NOMO-1 (cell line): ENCODE results near the gene MC1R.
"Not testable (repeated sequence)": the region's sequence is repeated elsewhere in the genome, so short reads cannot be mapped to it uniquely, and the experiment has no call there.

Experiments used
- DNase-seq, 2 experiments: peaks; one replicate each; lab custom pipeline; 2025; ENCODE audit not compliant: unreplicated experiment in 2 of 2; lab: John Stamatoyannopoulos, UW

Gene MC1R

DNA sequence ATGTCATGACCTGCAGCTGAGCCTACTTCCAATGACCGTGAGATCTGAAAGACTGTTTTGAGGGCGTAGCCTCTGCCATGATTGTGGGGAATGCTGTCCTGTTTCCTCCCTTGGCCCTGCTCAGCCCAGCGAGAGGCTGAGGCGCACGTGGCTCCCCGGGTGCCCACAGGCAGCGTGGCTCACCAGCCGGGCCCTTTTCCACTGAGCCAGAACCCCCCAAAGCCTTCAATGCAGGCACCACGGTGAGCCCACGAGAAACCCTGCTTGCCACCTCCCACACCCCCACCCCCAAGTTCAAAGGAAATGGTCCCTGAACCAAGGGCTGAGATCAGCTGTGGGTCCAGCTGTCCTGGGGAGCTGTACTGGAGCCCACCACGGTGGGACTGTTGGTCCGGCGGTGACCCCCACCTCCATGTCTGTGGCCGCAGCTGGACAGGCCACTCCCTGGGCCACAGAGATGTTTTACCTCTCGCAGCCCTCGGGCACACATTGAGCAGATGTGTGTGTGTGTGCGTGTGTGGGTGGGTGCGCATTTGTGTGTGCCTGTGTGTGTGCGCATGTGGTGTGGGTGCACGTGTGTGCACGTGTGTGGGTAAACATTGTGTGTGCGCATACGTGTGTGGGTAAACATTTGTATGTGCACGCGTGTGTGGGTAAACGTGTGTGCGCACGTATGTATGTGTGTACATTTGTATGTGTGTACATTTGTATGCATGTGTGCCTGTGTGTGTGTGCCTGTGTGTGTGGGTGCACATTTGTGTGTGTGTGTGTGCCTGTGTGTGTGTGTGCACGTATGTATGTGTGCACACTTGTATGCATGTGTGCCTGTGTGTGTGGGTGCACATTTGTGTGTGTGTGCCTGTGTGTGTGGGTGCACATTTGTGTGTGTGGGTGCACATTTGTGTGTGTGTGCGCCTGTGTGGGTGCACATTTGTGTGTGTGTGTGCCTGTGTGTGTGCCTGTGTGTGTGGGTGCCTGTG, 5.0 kb upstream of the MC1R start:
- no peak for DNase-seq

DNA sequence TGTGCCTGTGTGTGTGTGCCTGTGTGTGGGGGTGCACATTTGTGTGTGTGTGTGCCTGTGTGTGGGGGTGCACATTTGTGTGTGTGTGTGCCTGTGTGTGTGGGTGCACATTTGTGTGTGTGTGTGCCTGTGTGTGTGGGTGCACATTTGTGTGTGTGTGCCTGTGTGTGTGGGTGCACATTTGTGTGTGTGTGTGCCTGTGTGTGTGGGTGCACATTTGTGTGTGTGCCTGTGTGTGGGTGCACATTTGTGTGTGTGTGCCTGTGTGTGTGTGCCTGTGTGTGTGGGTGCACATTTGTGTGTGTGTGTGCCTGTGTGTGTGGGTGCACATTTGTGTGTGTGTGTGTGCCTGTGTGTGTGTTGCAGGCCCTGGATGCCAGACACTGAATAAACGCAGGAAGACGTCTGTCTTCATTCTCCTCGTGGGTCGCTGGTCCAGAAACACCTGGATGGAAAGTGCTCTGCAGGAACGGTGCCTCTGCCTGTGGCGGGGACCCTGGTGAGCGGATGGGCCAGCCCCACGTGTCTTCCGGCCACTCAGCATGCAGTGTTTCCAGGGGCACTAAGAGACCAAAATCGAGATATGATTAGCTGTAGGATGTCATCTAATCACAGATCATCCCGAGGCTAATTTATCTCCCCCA, 3.9 kb upstream of the MC1R start:
- not testable (repeated sequence) for DNase-seq

DNA sequence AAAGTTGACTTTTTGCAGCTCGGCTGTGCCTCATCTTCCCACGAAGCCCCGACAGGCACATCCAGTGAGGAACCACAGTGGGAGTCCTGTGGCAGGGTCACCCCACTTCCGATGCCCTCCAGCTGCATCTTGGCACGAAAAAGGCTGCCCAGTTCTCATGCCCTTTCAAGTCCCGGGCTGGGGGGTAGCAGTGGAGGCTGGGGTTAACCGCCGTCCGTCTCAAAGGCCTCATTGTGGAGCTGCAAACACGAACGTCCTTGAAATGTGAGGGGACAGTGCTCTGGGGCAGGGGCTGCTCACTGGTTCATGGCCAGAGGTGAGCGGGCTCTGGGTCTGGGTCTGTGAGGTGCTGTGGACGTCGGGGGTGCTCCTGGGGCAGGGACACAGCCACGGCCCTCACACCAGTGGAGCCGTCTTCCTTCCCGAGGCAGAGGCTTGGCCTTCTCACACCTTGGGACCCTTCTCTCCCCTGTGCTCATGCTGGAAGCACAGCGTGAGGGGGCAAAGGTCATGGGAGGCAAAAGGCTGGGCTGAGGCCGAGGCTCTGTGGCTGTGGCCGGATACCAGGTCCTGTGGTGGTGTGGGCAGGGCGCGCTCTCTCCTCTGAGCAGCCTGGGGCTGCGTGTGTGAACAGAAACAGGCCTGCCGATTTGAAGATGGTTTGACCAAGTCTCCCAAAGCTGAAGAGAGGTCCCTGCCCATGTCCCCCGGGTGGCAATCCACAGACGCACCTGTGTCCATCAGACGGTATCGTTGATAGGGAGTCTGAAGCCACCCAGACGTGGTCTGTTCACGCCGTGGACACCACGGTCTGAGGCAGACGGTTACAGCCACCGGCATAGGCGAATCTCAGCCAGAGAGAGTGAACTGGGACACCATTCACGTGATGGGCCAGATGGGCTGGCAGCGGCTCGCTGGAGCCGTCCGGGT, 3.1 kb upstream of the MC1R start:
- DNase-seq: no peak

DNA sequence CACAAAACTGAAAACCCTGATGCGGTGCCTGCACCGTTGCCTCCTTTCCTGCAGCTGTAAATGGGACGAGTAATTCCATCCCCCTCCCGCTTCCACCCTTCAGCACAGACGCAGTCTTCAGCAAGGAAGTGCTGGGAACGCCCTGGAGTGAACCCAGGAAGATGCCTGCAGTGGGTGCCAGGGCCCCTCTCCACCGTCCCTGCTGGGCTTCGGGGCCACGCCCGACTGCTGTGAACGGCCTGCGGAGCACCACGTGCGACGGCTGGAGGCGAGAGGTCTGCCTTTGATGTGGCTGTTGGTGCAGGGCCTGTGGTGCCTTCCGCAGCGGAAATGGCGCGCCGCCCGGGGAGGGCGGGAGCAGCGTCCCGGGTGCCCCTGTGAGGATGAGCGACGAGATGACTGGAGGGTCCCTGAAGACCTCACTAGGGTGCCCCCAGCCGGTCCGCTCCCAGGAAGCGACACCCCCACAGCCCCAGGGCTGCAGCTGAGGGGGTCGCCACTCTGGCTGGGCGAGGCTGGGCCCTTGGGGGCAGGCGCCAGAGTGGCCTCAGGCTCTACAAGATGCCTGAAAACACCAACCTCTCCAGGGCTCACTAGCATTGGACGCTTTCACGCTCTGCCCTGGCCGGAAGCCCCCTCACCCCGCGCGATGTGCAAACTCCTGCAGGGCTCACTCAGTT, 749 bp upstream of the MC1R start:
- DNase-seq: peak; percentile 76 to 86

DNA sequence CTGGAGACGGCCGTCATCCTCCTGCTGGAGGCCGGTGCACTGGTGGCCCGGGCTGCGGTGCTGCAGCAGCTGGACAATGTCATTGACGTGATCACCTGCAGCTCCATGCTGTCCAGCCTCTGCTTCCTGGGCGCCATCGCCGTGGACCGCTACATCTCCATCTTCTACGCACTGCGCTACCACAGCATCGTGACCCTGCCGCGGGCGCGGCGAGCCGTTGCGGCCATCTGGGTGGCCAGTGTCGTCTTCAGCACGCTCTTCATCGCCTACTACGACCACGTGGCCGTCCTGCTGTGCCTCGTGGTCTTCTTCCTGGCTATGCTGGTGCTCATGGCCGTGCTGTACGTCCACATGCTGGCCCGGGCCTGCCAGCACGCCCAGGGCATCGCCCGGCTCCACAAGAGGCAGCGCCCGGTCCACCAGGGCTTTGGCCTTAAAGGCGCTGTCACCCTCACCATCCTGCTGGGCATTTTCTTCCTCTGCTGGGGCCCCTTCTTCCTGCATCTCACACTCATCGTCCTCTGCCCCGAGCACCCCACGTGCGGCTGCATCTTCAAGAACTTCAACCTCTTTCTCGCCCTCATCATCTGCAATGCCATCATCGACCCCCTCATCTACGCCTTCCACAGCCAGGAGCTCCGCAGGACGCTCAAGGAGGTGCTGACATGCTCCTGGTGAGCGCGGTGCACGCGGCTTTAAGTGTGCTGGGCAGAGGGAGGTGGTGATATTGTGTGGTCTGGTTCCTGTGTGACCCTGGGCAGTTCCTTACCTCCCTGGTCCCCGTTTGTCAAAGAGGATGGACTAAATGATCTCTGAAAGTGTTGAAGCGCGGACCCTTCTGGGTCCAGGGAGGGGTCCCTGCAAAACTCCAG, 1.1 kb downstream of the MC1R start:
- DNase-seq: no peak

DNA sequence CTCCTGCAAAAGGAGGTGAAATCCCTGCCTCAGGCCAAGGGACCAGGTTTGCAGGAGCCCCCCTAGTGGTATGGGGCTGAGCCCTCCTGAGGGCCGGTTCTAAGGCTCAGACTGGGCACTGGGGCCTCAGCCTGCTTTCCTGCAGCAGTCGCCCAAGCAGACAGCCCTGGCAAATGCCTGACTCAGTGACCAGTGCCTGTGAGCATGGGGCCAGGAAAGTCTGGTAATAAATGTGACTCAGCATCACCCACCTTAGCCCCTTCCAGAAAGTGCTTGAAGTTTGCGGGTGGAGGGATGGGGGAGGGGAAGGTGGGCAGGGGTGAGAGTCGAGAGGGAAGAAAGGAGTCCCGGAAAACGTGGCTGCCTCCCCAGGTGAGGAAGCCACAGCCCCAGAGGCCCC, 2.1 kb downstream of the MC1R start:
- DNase-seq: no peak

DNA sequence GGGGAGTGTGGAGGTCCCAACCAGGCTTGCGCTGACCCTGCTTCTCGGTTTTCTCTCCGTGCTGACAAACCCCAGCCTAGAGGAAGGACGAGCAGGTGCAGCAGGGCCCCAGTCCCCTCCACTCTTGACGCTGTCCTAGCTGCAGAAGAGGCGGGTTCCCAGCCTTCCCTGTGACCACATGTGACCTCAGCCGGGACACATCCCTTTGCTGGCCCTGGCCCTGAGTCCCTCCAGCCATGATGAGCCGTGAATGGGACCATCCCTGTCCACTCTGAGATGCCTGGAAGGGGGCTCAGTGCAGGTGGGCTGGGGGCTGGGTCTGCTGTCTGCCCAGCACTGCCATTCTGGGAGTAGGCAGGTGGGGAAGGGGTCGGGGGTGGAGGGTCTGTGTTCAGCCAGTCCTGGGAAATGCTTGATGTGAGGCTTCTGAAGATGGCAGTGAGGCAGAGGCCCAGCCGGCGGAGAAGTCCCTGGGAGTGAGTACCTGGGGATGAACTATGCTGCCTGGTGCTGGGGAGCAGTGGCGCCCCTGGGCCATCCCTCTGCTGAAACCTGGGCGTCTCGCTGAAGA, 2.6 kb downstream of the MC1R start:
- no peak for DNase-seq

DNA sequence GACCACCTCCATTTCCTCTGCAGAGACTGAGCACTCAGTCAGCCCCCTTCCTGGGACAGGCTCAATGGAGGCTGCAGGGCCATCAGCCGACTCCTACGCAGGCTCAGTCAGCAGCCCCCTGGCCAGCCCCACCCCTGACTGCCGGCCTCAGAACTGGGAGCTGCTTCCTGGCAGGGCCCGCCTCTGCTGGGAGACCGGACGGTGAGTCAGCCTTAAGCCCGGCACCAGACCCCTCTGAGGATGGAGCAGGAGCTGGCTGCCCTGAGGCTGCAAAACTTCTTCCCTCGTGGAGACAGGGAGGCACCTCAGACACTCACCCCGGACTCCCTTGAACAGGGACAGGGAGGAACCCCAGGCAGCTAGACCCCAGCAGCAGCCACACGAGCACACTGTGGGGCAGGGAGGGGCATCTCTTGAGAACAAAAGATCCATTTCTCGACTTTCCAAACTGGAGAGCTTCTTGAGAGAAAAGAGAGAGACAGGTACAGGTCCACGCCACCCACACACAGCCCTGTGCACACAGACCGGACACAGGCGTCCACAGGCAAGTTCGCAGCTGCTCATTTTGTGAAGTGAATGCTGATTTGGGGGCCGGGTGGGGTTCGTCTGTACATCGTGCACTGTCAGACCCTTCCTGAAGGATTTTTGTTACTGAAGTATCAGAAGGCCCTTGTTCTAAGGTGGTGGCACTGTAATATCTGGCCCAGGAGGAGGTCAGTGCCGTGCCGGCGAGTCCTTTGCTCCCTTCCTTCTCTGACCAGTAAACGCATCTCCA, 3.2 kb downstream of the MC1R start:
- no peak for DNase-seq

DNA sequence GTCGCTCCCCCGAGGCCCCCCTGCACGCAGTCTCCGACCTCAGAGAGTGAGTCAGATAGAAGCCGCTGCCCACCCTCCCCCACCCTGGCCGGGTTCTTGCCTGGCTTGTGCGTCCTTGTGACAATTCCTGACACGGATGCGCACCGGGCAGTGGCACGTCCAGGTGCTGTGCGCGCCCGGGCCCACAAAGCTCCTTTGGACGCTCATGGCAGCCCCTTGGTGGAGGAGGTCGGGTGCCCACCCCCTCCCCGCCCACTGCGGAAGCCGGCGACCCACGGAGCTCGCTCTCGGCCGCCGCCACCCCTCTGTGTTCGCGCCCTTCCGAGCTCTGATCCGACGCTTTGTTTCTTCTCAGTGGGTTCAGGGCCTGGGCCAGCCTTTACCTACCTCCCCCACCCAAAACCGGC, 3.8 kb downstream of the MC1R start:
- DNase-seq: peak in 1 of 2 experiments; percentile 21

DNA sequence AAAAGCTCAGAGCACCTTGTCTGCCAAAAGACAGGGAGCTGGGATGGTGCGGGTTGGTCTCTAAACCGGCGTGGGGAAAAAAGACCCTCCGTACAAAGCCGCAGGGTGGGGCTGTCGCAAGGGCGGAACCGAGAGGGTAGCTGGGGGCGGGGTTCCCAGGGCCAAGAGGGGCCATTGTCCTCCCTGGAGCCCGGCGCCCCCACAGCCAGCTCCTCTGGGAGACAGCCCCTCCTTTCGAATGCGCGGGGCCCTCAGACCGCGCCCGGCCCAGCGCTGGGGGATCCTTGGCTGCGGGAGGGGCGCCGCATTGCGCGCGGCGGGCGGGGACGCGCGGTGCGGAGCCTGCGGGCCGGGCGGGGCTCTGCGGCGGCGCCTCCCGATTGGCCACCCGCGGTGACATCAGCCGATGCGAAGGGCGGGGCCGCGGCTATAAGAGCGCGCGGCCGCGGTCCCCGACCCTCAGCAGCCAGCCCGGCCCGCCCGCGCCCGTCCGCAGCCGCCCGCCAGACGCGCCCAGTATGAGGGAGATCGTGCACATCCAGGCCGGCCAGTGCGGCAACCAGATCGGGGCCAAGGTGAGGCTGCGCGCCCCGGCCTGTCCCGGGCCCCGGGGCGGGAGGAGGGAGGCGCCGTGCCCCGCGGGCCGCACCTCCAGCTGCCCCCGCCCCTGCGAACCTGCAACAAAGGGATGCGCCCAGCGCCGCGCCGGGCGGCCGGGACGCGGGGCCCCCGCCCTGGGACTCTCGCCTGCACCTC, 4.4 kb downstream of the MC1R start, which contains the start of gene TUBB3:
Gene TUBB3 (plus strand): TSS at position 459 of the 756 bp plus-strand sequence. CDS start 60 bp downstream, at position 519.
- peak; percentile 61 to 73 for DNase-seq

DNA sequence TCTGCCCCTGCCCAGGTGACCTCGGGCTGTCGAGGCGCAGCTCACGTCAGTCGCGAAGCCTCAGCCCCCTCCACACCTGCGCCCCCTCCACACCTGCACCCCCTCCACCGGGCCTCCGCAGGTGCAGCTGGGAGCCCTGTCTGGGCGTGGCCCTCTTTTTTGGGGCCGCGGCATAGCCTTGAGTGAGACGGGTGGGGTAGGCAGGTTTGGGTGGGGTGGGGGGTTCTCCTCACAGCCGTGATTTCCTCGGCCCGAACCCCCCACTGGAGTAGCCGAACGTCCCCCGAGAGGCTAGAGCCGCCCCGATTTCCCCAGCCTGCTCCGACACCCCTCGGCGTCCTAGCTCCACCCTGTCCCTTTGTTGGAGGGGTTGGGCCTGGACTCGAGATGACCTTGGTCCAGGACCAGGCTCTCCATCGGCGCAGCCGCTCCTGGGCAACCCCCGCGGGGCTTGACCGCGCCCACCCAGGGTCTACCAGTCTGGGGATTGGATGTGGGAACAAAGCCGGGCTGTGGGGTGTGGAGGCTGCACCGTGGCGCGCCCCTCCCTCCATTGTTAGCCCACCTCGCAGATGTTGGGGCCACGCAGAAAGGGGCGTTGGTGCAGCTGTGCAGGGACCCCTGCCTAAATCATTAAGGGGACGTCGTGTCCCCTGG, 5.1 kb downstream of the MC1R start:
- DNase-seq: no peak

DNA sequence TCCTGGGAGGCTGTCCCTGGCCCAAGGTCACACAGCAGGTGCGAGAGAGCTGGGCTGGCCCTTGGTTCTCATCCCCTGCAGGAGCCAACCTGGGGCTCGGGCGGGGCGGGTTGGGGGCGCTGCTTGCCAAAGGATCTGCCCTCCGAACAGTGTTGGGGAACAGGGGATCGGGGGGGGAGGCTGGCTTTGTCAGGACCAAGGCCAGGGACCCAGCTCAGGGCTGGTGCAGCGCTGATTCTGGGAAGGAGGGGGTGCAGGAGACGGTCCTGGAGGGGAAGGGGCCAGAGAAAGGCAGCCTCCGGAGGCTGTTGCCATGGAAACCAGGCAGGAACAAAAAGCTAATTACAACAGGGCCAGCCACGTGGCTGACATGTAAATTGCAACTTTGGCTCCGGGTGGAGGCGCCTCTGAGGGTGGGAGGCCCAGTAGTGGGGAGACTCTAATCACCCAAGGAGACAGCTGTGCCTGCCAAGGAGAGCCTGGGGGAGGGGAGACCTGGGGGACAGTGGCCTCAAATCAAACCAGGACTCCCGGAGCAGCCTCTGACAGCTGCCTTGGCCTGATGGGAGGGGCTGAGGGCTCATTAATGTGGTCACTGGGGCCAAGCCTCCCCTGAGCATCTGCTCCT, 5.7 kb downstream of the MC1R start:
- peak in 1 of 2 experiments; percentile 31 for DNase-seq

DNA sequence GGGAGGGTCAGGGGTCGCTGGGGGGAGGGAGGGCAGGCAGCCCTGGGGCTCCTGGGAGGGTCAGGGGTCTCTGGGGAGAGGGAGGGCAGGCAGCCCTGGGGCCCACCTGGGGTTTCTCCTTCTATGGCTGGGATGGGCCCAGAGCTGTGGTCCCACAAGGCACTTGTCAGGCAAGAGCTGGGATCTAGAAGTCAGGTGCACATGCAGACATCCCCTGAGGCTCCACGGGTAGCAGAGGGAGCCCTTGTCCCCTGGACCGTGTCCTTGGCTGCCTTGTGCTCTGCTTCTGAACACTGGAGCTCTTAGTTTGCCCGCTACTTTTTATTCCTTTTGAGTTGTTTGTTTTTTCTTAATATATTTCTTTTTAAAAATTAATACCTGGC, 6.3 kb downstream of the MC1R start:
- DNase-seq: no peak

DNA sequence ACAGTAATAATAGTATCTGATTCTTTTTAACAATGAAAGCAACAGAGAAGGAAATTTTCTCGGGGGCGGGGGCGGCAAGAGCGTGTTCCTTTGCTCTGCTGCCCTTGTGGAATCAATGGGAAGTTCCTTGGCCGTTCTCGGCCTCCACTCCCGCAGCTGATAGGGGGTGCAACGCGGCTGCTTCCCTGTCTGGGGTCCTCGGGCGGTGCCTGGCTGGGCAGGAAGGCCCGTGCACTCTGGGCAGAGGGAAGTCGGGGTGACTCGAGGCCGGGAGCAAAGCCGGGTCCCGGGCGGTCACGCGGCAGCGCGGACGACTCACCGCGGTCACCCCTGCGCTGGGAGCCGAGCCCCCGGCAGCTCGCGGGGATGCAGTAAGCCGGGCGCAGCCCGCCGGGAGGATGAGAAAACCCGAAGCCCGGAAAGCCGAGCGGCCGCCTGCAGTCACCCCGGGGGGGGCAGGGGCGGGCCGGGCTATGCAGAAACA, 7.0 kb downstream of the MC1R start:
- DNase-seq: no peak

DNA sequence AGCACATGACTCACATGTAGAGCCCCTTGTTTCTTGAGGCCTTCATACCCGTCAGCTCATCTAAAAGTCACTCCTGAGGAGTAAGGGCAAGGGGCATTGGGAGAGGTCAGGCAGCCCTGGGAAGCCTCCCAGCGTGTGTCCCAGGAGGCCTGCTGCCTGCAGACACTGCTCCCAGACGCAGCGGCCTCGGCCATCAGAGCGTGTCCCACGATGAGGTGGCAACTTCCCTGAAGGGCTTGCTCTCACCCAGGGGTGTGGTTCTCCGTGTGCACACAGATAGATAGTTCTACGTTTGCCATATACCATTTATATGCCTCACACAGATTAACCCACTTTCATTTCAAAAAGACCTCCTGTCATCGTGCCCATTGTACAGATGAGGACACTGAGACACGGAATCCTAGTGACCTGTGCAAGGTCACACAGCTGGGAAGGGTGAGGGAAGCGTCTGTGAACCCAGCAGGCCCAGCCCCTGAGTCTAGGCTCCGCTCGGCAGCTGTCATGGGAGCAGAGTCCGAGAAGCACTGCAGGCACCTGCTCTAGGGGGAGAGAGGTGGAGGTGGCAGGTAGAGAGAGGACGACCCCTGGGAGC, 12.7 kb downstream of the MC1R start:
- no peak for DNase-seq

DNA sequence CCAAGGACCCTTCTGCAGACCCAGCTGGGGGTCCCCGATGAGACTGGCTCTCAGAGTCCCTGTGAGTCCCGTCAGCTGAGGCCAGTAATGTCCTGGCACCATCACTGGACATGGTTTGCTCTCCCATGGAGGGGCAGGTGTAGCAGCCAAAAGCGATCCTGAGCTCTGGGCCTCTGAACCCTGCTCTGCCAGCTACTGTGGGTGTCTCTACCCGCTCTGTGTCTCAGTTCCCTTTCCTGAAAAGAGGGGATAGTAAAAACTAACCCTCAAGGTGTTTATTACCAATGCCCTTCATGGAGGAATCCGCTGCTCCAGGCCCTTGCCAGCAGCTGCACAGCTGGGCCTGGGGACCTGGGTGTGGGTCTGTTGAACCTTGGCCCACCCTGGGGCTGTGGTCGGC, 13.3 kb downstream of the MC1R start:
- DNase-seq: no peak
